ENCODE results near the gene LHX3. TPM values are rescaled to one million over a fixed set of nuclear protein-coding genes. Genes with fewer than 3 reads are reported as not detected.

The LHX3 gene
- total and polyA plus RNA-seq, 2 of the 8 experiments (the other 6 are each of a cell fraction or from before 2014, with no cell fraction given): 0.02 TPM; not detected in 1

DNA sequence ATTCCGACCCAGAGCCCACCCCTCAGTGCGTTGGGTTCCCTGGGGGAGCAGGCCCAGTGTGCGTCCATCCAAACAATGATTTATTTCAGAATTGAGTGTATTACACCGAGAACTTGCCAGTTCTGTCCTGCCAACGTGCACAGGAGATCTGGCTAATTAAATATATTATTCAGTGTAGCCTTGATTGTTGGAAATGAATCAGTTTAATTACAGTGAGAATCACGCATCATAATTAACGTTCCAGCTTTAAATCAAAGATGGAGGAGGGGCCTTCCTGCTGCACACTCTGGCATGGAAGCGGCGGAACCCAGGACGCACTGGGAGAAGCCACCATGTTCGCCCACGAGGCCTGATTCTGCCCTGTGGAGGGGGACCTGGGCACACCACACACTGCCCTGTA, 55.6 kb downstream of the LHX3 start:
- no peak overlapping the region for H3K14ac ChIP-seq (ENCODE audit: insufficient read length)
- peaks cover 0 to 29% (median 24%) of the 10 kb centered on the region in 4 experiments; a peak in 6 of 7 replicates for H3K4me1 ChIP-seq (replicated peaks in 1 of 4; ENCODE audit: control insufficient read depth in 3 of 4, insufficient read depth in 4 of 4, low read length in 3 of 4)
- FAIRE-seq (no peak), DNase-seq (ENCODE audit: low read depth in 1 of 2, low spot score in 2 of 2) (no peak)
- peak overlapping the region; percentile 89; the same call in 1 of the 2 replicates for H2BK12ac ChIP-seq (ENCODE audit: low read depth, low read length)
- H2BK120ac ChIP-seq (replicated peaks; ENCODE audit: low read depth, low read length): no peak overlapping the region
- H2BK15ac ChIP-seq (ENCODE audit: low read length): peak overlapping the region; percentile 95; the same call in 1 of the 2 replicates
- 0 out of 2 replicates have a peak overlapping the region, but pooled peaks have one; percentile 19 for H2BK5ac ChIP-seq (ENCODE audit: low read depth, low read length)
- H4K5ac ChIP-seq (ENCODE audit: insufficient read length, low read depth, low read length): no peak overlapping the region
- peak overlapping the region; percentile 22; the same call in 1 of the 2 replicates for H4K8ac ChIP-seq (ENCODE audit: extremely low read depth, insufficient read depth, low read length)
- H2AK5ac ChIP-seq (ENCODE audit: low read depth, low read length): 0 out of 2 replicates have a peak overlapping the region, but pooled peaks have one; percentile 93
- no peak overlapping the region for H4K91ac ChIP-seq (replicated peaks; ENCODE audit: insufficient read length, low read length)
- WGBS, 2 experiments (ENCODE audit: extremely low coverage in 1 of 2, insufficient coverage in 1 of 2, insufficient read length in 1 of 2, insufficient replicate concordance in 2 of 2, low coverage in 1 of 2, low lambda C conversion rate in 2 of 2, missing lambda C conversion rate in 1 of 2): 84% methylated on average over 12 of the region's 12 CpGs; no CpG with 5 or more reads in 1 of the 2 experiments
- H3K18ac ChIP-seq (ENCODE audit: extremely low read depth, low read length): no peak overlapping the region; the same call in 1 of the 2 replicates
- H3K9ac ChIP-seq (replicated peaks in 1 of 4; ENCODE audit: extremely low read depth in 1 of 4, low read depth in 3 of 4, low read length in 3 of 4): no peak overlapping the region
- no peaks in the 10 kb centered on the region for H3K79me2 ChIP-seq (ENCODE audit: control insufficient read depth in 1 of 2, insufficient read depth in 2 of 2, low read length in 2 of 2)
- H3K4ac ChIP-seq (replicated peaks; ENCODE audit: insufficient read length, low read depth, low read length): no peak overlapping the region
- H3K9me3 ChIP-seq (ENCODE audit: insufficient read depth in 2 of 2, low read depth in 1 of 2, low read length in 1 of 2): no peaks in the 10 kb centered on the region
- ChIA-PET POLR2A (ENCODE audit: partially characterized antibody) (interaction anchor here (0.6 to 1.2 kb wide), 2 partner anchors 29 to 35 kb away, joined by 4 read pairs; no protein-coding TSS in a partner anchor), CTCF (ENCODE audit: partially characterized antibody) (interaction anchor here (0.6 to 3.3 kb wide), 8 partner anchors 10 to 918 kb away, joined by 3 to 15 read pairs (median 4); no protein-coding TSS in a partner anchor)
- H3K27me3 ChIP-seq (replicated peaks in 1 of 4; ENCODE audit: control insufficient read depth in 3 of 4, extremely low read depth in 1 of 4, insufficient read depth in 3 of 4, low read length in 3 of 4): peaks cover 0 to 4% (median 3%) of the 10 kb centered on the region in 4 experiments; a peak in 4 of 7 replicates
- peaks cover 7% of the 10 kb centered on the region for H3K23me2 ChIP-seq (ENCODE audit: low read depth, low read length)
- no peaks in the 10 kb centered on the region for H3K36me3 ChIP-seq (ENCODE audit: control insufficient read depth in 2 of 4, insufficient read depth in 4 of 4, low read length in 3 of 4)
- peak overlapping the region; percentile 75 for H2BK20ac ChIP-seq (ENCODE audit: low read length)
- H3K27ac ChIP-seq (ENCODE audit: low read depth, low read length): no peak overlapping the region
- no peaks in the 10 kb centered on the region for H3K79me1 ChIP-seq (ENCODE audit: low read depth, low read length)
- no peak overlapping the region for H3K23ac ChIP-seq (ENCODE audit: insufficient read length)
- H3K4me3 ChIP-seq (ENCODE audit: extremely low read depth in 1 of 4, insufficient read depth in 2 of 4, low read depth in 3 of 4, low read length in 4 of 4): no peak overlapping the region
- no peak for TF ChIP-seq EZH2 (IDR thresholded peaks at IDR 0.05; ENCODE audit: low read depth, low read length, severe bottlenecking)
- no peak for TF ChIP-seq POLR2AphosphoS5 (IDR thresholded peaks at IDR 0.05; ENCODE audit: low read depth, low read length)
- no peak for TF ChIP-seq SAP30 (IDR thresholded peaks at IDR 0.05; ENCODE audit: insufficient read depth, insufficient replicate concordance, low read length)
- no peak for TF ChIP-seq RNF2 (IDR thresholded peaks at IDR 0.05; ENCODE audit: borderline replicate concordance, low read depth, low read length, missing control alignments, poor library complexity, severe bottlenecking)
- no peak for TF ChIP-seq HDAC6 (IDR thresholded peaks at IDR 0.05; ENCODE audit: low read depth, low read length)
- no peak for TF ChIP-seq GABPA (IDR thresholded peaks at IDR 0.05; ENCODE audit: borderline replicate concordance, insufficient read depth, low read length)
- TF ChIP-seq CHD1 (IDR thresholded peaks at IDR 0.05; ENCODE audit: low read depth, low read length): no peak
- no peak for TF ChIP-seq SUZ12 (IDR thresholded peaks at IDR 0.05; ENCODE audit: low read length)
- TF ChIP-seq KDM1A (IDR thresholded peaks at IDR 0.05; ENCODE audit: borderline replicate concordance, low read length): no peak
- no peak for TF ChIP-seq CREB1 (IDR thresholded peaks at IDR 0.05)
- TF ChIP-seq ZNF274 (IDR thresholded peaks at IDR 0.05; ENCODE audit: borderline replicate concordance, extremely low read depth, low read length): no peak
- TF ChIP-seq, protein P1, sequence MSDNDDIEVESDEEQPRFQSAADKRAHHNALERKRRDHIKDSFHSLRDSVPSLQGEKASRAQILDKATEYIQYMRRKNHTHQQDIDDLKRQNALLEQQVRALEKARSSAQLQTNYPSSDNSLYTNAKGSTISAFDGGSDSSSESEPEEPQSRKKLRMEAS (IDR thresholded peaks at IDR 0.05): no peak
- no peak for TF ChIP-seq KDM5A (IDR thresholded peaks at IDR 0.05; ENCODE audit: low read length)
- H3K56ac ChIP-seq (replicated peaks; ENCODE audit: insufficient read length, low read depth, low read length): no peak overlapping the region
- H3K4me2 ChIP-seq (ENCODE audit: insufficient read depth in 1 of 2, low read depth in 2 of 2, low read length in 2 of 2): no peak overlapping the region
- H4K20me1 ChIP-seq (replicated peaks in 1 of 2; ENCODE audit: control insufficient read depth in 1 of 2, insufficient read depth in 2 of 2, low read length in 2 of 2): no peaks in the 10 kb centered on the region
- no peak overlapping the region for H2AFZ ChIP-seq (ENCODE audit: low read length)

Measured in H1 (cell line).